ENCODE measurements around the gene COX19.

Gene COX19

DNA sequence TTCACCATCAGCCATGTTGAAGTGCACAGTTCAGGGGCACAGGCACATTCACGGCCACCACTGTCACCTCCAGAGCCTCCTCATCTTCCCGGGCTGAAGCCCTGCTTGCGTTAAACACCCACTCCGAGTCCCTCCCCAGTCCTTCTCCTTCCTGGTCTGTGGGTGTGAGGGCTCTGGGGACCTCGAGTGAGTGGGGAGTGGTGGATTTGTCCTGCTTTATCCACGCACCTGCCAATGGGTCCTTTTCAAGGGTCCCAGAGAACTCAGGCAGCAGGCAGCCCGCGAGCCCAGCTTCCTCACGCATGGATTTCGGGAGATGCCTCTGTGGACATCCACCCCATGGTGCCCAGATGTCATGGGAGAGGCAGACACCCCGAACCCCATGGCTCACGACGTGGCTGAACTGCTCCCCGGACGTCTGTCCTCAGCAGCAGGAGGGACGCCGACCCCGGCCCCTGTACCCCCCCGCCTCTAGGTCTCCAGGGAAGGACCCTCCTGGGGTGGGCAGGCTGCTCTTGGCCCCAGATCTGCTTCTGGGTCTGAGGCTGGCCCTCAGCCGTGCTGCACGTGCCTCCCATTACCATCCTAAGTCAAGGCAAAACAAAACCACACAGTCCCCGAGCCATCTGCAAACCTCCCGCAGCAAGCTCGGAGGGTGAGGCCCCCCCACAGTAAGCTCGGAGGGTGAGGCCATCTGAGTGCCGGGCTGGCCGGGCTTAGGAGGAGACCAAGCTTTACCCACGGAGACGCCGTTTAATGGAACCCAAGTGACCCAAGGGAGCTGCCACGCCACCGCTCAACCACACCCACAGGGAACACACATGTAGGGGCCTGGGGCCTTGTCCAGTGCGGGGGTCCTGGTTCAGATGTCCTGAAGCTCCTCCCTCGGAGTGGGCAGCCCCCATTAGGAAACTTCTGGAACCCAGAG, 16.6 kb upstream of the COX19 start:
- no peak overlapping the region for H3K4me3 ChIP-seq (ENCODE audit: insufficient read depth, low read depth, low read length, poor library complexity, severe bottlenecking)
- no peak for DNase-seq
- no peaks in the 10 kb centered on the region for H3K9me3 ChIP-seq (ENCODE audit: control insufficient read depth, low read length)
- peaks cover 14% of the 10 kb centered on the region for H3K27me3 ChIP-seq (replicated peaks; ENCODE audit: control insufficient read depth, insufficient read depth, low read length, poor library complexity, severe bottlenecking)
- H3K36me3 ChIP-seq (ENCODE audit: control insufficient read depth, insufficient read depth, low read length), result peaks cover 2% of the 10 kb centered on the region
- no peak overlapping the region for H3K27ac ChIP-seq (ENCODE audit: insufficient read depth, low read length, poor library complexity, severe bottlenecking)
- H3K4me1 ChIP-seq (ENCODE audit: control insufficient read depth, insufficient read depth, low read length, poor library complexity, severe bottlenecking), result peaks cover 3% of the 10 kb centered on the region

DNA sequence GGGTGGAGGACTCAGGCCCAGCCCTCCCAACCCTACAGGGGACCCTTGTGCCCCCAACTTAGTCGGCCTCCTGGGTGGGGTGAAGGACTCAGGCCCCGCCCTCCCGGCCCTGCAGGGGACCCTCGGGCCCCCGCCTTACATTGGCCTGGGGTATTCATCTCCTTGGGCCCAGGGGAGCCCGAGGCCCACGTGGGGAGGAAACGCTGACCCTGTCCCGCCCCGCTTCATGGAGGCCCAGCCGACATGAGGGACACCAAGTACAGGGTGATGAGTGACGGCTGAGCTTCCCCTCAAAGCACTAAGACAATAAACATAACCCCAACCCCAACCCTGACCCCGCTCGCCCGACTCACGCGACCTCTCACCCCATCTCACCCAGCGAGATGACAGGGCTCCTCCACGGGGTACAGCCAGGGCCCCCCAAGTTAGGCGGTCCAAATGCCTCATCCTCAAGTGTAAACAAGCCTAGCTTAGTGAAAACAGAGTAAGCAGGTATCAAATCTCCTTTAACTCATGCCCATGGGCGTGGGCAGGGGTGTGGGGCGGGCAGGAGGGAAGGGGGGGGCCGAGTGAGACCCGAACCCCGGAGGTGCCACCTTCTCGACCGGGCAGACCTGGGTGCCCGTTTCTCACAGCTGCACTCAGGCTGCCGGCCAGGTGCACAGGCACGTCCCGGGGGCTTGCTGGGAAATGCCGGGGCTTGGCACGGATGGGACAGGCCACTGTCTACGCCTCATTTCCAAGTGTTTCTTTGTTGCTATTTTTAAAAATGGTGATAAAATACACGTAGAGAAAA, 15.8 kb upstream of the COX19 start:
- Histone ChIP-seq H3K4me1 (ENCODE audit: control insufficient read depth, insufficient read depth, low read length, poor library complexity, severe bottlenecking) (peaks cover 3% of the 10 kb centered on the region), H3K27ac (ENCODE audit: insufficient read depth, low read length, poor library complexity, severe bottlenecking) (no peak overlapping the region), H3K4me3 (ENCODE audit: insufficient read depth, low read depth, low read length, poor library complexity, severe bottlenecking) (no peak overlapping the region), H3K36me3 (ENCODE audit: control insufficient read depth, insufficient read depth, low read length) (no peaks in the 10 kb centered on the region), H3K27me3 (replicated peaks; ENCODE audit: control insufficient read depth, insufficient read depth, low read length, poor library complexity, severe bottlenecking) (peaks cover 14% of the 10 kb centered on the region), H3K9me3 (ENCODE audit: control insufficient read depth, low read length) (no peaks in the 10 kb centered on the region)
- no peak for DNase-seq

DNA sequence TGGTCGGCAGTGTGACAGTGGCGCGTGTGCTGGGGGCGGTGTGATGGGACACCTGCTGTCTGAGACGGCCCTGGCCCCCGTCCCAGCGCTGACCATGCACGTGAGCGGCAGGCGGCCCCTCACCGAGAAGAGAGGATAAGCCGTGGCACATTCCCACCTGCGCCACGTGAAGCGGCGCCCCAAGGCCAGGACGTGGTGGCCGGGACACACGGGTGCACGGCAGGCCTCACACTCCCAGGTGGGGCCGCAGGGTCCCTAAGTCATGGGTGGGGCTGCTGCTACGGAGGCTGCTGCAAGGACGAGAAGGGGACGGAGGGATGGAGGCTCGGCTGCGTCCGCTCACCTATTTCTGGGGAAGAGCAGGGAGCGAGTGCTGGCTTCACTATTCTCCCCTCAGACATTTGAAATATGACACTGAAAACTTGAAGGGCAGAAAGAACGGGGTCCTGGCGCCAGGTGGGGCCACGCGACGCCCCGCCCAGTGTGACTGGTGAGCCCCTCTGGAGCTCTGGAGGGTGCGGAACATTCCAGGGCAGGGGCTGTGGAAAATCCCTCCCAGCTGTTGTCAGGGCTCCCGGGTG, 15.1 kb upstream of the COX19 start:
- no peak for DNase-seq
- Histone ChIP-seq H3K4me3 (ENCODE audit: insufficient read depth, low read depth, low read length, poor library complexity, severe bottlenecking) (no peak overlapping the region), H3K27me3 (replicated peaks; ENCODE audit: control insufficient read depth, insufficient read depth, low read length, poor library complexity, severe bottlenecking) (peaks cover 14% of the 10 kb centered on the region), H3K4me1 (ENCODE audit: control insufficient read depth, insufficient read depth, low read length, poor library complexity, severe bottlenecking) (peaks cover 3% of the 10 kb centered on the region), H3K27ac (ENCODE audit: insufficient read depth, low read length, poor library complexity, severe bottlenecking) (no peak overlapping the region), H3K9me3 (ENCODE audit: control insufficient read depth, low read length) (no peaks in the 10 kb centered on the region), H3K36me3 (ENCODE audit: control insufficient read depth, insufficient read depth, low read length) (no peaks in the 10 kb centered on the region)

DNA sequence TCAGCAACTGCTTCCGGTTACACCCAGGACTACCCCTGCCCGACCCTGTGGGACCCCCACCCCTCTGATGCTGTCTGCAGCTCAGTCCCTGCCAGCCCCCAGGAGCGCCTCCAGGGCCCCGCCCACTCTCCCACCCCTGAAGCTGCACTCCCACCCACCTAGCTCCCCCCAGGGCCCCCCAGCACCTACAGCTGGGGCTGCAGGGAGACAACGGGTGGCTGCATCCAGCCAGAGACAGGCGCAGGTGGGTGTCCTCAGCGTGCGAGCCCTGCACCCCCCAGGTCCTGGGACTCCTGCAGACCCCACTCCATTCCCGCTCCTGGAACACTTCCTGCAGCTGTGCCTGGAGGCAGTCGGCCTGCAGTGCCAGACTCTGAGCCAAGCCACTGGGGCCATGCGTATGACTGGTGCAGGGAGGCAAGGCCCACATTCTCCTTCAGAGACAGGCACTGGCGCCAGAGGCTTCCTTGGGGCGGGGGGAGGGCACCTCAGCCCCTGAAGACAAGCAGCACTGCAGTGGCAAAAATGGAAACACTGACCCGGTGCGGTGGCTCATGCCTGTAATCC, 13.7 kb upstream of the COX19 start:
- Histone ChIP-seq H3K9me3 (ENCODE audit: control insufficient read depth, low read length) (no peaks in the 10 kb centered on the region), H3K4me3 (ENCODE audit: insufficient read depth, low read depth, low read length, poor library complexity, severe bottlenecking) (no peak overlapping the region), H3K36me3 (ENCODE audit: control insufficient read depth, insufficient read depth, low read length) (no peaks in the 10 kb centered on the region), H3K4me1 (ENCODE audit: control insufficient read depth, insufficient read depth, low read length, poor library complexity, severe bottlenecking) (peaks cover 3% of the 10 kb centered on the region), H3K27me3 (replicated peaks; ENCODE audit: control insufficient read depth, insufficient read depth, low read length, poor library complexity, severe bottlenecking) (peaks cover 14% of the 10 kb centered on the region), H3K27ac (ENCODE audit: insufficient read depth, low read length, poor library complexity, severe bottlenecking) (no peak overlapping the region)
- DNase-seq, result no peak

DNA sequence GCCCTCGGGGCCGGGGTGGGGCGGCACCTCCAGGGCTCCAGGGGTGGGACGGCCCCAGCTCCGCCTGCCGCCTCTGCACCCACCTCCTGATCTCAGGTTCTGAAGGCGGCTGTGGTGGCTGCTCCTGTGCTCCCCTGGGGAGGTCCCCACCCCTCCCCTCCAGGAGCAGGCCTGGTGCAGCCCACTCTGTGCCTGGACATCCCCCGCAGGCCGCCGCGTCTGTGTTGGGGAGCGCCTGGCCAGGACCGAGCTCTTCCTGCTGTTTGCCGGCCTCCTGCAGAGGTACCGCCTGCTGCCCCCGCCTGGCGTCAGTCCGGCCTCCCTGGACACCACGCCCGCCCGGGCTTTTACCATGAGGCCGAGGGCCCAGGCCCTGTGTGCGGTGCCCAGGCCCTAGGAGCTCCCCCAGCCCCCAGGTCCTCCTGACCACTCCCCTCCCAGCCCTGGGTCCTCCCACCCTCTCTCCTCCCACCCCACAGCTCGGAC, 13.1 kb upstream of the COX19 start:
- Histone ChIP-seq H3K9me3 (ENCODE audit: control insufficient read depth, low read length) (no peaks in the 10 kb centered on the region), H3K4me1 (ENCODE audit: control insufficient read depth, insufficient read depth, low read length, poor library complexity, severe bottlenecking) (peaks cover 3% of the 10 kb centered on the region), H3K4me3 (ENCODE audit: insufficient read depth, low read depth, low read length, poor library complexity, severe bottlenecking) (no peak overlapping the region), H3K36me3 (ENCODE audit: control insufficient read depth, insufficient read depth, low read length) (no peaks in the 10 kb centered on the region), H3K27ac (ENCODE audit: insufficient read depth, low read length, poor library complexity, severe bottlenecking) (no peak overlapping the region), H3K27me3 (replicated peaks; ENCODE audit: control insufficient read depth, insufficient read depth, low read length, poor library complexity, severe bottlenecking) (peaks cover 14% of the 10 kb centered on the region)
- no peak for DNase-seq

DNA sequence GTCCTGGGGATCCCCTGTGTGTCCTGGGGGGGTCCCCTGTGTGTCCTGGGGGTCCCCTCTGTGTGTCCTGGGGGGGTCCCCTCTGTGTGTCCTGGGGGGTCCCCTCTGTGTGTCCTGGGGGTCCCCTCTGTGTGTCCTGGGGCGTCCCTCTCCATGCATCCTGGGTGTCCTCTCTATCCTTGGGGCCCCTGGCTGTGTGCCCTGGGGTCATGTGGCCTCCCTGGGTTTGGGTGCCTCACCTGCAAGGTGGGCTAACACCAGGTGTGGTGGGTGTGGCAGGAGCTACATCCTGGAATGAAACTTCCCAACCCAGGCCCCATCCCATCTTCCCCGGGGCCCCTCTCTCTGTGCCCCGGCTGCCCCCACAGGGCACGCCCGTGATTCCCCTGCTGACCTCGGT, 12.6 kb upstream of the COX19 start:
- H3K27ac ChIP-seq (ENCODE audit: insufficient read depth, low read length, poor library complexity, severe bottlenecking), result no peak overlapping the region
- H3K4me3 ChIP-seq (ENCODE audit: insufficient read depth, low read depth, low read length, poor library complexity, severe bottlenecking), result no peak overlapping the region
- H3K9me3 ChIP-seq (ENCODE audit: control insufficient read depth, low read length), result no peaks in the 10 kb centered on the region
- H3K36me3 ChIP-seq (ENCODE audit: control insufficient read depth, insufficient read depth, low read length), result no peaks in the 10 kb centered on the region
- no peak for DNase-seq
- no peaks in the 10 kb centered on the region for H3K4me1 ChIP-seq (ENCODE audit: control insufficient read depth, insufficient read depth, low read length, poor library complexity, severe bottlenecking)
- H3K27me3 ChIP-seq (replicated peaks; ENCODE audit: control insufficient read depth, insufficient read depth, low read length, poor library complexity, severe bottlenecking), result peaks cover 14% of the 10 kb centered on the region

DNA sequence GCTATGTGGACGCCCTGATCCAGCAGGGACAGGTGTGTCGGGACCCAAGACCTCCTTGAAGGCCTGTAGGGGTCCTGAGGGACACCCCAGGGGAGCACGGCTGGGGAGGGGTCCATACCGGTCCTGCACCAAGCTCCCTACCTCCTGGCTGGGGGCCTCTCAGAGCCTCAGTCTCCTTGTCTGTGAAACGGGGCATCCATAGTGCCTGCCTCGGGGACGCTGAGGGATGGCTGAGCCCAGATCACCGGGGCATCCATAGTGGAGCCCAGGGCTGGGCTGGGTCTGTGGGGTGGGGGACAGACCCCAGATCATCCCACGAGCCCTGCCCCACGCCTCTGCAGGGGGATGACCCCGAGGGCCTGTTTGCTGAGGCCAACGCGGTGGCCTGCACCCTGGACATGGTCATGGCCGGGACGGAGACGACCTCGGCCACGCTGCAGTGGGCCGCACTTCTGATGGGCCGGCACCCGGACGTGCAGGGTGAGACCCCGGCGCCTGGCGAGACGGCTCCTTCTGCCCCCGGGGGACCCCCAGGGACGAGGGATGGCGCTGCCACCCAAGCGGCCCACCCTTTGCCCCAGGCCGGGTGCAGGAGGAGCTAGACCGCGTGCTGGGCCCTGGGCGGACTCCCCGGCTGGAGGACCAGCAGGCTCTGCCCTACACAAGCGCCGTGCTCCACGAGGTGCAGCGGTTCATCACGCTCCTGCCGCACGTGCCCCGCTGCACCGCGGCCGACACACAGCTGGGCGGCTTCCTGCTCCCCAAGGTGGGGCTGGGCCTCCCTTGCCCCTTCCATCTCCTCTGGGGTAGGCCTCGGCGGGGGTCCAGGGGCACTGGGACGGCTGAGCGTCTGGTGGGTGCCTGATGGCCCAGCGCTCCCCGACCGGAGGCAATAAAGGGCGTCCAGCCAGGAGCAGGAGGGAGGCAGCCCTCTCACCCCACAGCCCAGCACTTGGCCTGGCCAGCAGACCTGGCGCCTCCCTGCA, 11.7 kb upstream of the COX19 start:
- H3K4me1 ChIP-seq (ENCODE audit: control insufficient read depth, insufficient read depth, low read length, poor library complexity, severe bottlenecking), result no peaks in the 10 kb centered on the region
- no peaks in the 10 kb centered on the region for H3K9me3 ChIP-seq (ENCODE audit: control insufficient read depth, low read length)
- no peaks in the 10 kb centered on the region for H3K36me3 ChIP-seq (ENCODE audit: control insufficient read depth, insufficient read depth, low read length)
- peaks cover 14% of the 10 kb centered on the region for H3K27me3 ChIP-seq (replicated peaks; ENCODE audit: control insufficient read depth, insufficient read depth, low read length, poor library complexity, severe bottlenecking)
- H3K4me3 ChIP-seq (ENCODE audit: insufficient read depth, low read depth, low read length, poor library complexity, severe bottlenecking), result no peak overlapping the region
- H3K27ac ChIP-seq (ENCODE audit: insufficient read depth, low read length, poor library complexity, severe bottlenecking), result no peak overlapping the region
- no peak for DNase-seq

DNA sequence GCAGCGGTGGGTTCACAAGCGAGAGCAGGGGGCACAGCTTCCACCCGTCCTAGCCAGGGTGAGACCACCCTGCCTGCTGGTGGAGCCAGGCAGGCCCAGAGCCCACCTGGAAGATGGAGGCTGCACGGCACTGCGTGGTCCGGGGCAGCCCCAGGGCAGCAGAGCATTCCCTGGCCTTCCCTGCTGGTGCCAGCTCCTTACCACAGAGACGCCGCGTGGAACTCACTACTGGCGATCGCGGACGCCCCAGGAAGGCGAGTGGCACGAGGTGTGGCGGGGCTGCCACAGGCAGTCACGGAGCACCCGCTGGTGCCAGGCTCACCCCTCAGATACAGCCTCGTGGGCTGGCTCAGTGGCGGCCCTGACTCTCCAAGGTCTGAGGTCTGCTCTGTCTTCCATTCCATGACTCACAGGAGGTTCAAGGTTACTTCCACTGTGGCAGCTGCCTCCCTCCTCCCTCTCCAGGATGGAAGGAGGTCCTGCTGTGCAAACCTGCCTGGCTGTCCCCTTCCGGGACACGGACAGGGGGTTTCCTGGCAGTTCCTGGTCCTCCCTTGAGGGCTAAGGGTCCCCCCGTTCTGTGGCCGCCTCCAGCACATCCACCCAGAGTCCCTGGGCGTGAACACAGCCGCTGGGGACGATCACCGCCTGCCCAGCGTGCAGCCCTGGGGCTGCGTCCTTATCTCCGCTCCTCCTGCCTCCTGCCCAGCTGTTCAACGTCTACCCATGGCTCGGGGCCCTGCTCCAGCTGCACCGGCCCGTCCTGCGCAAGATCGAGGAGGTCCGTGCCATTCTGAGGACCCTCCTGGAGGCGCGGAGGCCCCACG, 10.8 kb upstream of the COX19 start:
- Histone ChIP-seq H3K4me1 (ENCODE audit: control insufficient read depth, insufficient read depth, low read length, poor library complexity, severe bottlenecking) (no peaks in the 10 kb centered on the region), H3K4me3 (ENCODE audit: insufficient read depth, low read depth, low read length, poor library complexity, severe bottlenecking) (no peak overlapping the region), H3K27me3 (replicated peaks; ENCODE audit: control insufficient read depth, insufficient read depth, low read length, poor library complexity, severe bottlenecking) (peaks cover 14% of the 10 kb centered on the region), H3K27ac (ENCODE audit: insufficient read depth, low read length, poor library complexity, severe bottlenecking) (no peak overlapping the region), H3K9me3 (ENCODE audit: control insufficient read depth, low read length) (no peaks in the 10 kb centered on the region), H3K36me3 (ENCODE audit: control insufficient read depth, insufficient read depth, low read length) (no peaks in the 10 kb centered on the region)
- DNase-seq, result no peak
